Body of pancreas (tissue), 4 donors: ENCODE results near the gene DERL3.

ENCODE experiments used
- POLR2A ChIP-seq, 3 donors: fragments of 450-650 bp; IDR thresholded peaks; one replicate each; pipeline ENCODE4 v1.6.1; 2016; ENCODE audit warnings: antibody characterized with exemption in 3 of 3, mild to moderate bottlenecking in 2 of 3
- TF ChIP-seq, protein P1 (sequence below), 7 experiments: fragments of 450-650 bp in 4 of 7; fragments of 200-600 bp in 3 of 7; sonication (generic) in 3 of 7; IDR thresholded peaks; one replicate each; pipeline ENCODE4 v1.5.1; 2016 to 2019; ENCODE audit warnings: antibody characterized with exemption in 7 of 7

- TF ChIP-seq, protein P1, sequence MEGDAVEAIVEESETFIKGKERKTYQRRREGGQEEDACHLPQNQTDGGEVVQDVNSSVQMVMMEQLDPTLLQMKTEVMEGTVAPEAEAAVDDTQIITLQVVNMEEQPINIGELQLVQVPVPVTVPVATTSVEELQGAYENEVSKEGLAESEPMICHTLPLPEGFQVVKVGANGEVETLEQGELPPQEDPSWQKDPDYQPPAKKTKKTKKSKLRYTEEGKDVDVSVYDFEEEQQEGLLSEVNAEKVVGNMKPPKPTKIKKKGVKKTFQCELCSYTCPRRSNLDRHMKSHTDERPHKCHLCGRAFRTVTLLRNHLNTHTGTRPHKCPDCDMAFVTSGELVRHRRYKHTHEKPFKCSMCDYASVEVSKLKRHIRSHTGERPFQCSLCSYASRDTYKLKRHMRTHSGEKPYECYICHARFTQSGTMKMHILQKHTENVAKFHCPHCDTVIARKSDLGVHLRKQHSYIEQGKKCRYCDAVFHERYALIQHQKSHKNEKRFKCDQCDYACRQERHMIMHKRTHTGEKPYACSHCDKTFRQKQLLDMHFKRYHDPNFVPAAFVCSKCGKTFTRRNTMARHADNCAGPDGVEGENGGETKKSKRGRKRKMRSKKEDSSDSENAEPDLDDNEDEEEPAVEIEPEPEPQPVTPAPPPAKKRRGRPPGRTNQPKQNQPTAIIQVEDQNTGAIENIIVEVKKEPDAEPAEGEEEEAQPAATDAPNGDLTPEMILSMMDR (IDR thresholded peaks at IDR 0.05), result no peak
- TF ChIP-seq POLR2A (IDR thresholded peaks at IDR 0.05), result no peak
Measured at GRCh38 chr22:23841736-23842445, 3.1 kb upstream of the DERL3 start.
